ENCODE measurements around the gene ADAM11. TPM values are rescaled to one million over a fixed set of nuclear protein-coding genes. Genes with fewer than 3 reads are reported as not detected.
A peak's percentile ranks its signal among the peaks of the same experiment; 100 is the strongest.

Gene ADAM11
- total RNA-seq, 2 donors from 2014 or later = 0.31 to 0.53 TPM

- Mint-ChIP-seq H3K9me3 (no peaks in the 10 kb centered on the region), H3K27me3 (peaks cover 5 to 8% of the 10 kb centered on the region in 2 donors), H3K4me1 (ENCODE audit: low read depth in 2 of 2) (peaks cover 0 to under 1% of the 10 kb centered on the region in 2 donors), H3K4me3 (no peak overlapping the region), H3K27ac (no peak overlapping the region), H3K36me3 (no peaks in the 10 kb centered on the region)
- ATAC-seq (no peak), DNase-seq (ENCODE audit: low spot score) (no peak)
Observed at GRCh38 chr17:44763170-44763569, 4.4 kb downstream of the ADAM11 start.

- H3K4me3 Mint-ChIP-seq = no peak overlapping the region
- peaks cover 5% of the 10 kb centered on the region in 2 donors for H3K27me3 Mint-ChIP-seq
- no peaks in the 10 kb centered on the region for H3K36me3 Mint-ChIP-seq
- H3K27ac Mint-ChIP-seq = no peak overlapping the region
- ATAC-seq (no peak), DNase-seq (ENCODE audit: low spot score) (no peak)
- H3K9me3 Mint-ChIP-seq = no peaks in the 10 kb centered on the region
- no peaks in the 10 kb centered on the region for H3K4me1 Mint-ChIP-seq (ENCODE audit: low read depth in 2 of 2)
Observed at GRCh38 chr17:44765965-44766364, 7.2 kb downstream of the ADAM11 start.

DNA sequence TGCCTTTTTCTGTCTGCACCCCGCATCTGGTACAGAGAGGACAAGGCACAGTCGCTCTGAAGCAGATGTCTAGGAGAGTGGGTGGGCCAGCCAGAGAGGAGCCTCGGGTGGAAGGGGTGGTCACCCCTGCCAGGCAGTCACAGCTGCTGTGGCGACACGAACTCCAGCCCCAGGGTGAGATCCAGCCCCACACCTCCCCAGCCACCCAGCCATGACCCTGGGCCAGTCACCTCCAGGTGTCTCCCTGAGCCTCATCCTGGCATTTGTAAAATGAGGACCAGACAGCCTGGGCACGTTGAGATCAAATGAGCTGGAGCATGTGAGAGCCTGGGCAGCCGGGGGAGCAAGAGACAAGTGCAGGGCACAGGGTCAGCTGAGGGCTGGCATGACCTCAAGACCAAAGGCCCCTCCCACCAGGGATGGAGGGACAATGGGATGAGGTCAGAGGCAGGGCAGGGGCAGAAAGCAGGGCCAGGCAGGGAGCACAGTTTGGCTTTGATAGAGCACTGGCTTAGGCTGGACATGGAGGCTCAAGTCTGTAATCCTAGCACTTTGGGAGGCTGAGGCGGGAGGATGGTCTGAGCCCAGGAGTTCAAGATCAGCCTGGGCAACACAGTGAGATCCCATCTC is 7.7 kb downstream of the ADAM11 start:
- H3K4me1 Mint-ChIP-seq (ENCODE audit: low read depth in 2 of 2) = no peaks in the 10 kb centered on the region
- no peak for ATAC-seq
- no peaks in the 10 kb centered on the region for H3K27me3 Mint-ChIP-seq
- DNase-seq (ENCODE audit: low spot score) = no peak
- no peaks in the 10 kb centered on the region for H3K36me3 Mint-ChIP-seq
- H3K9me3 Mint-ChIP-seq = no peaks in the 10 kb centered on the region
- H3K4me3 Mint-ChIP-seq = no peak overlapping the region
- no peak overlapping the region for H3K27ac Mint-ChIP-seq

- Mint-ChIP-seq H3K27ac (no peak overlapping the region), H3K4me1 (ENCODE audit: low read depth in 2 of 2) (no peaks in the 10 kb centered on the region), H3K27me3 (no peaks in the 10 kb centered on the region), H3K36me3 (no peaks in the 10 kb centered on the region), H3K9me3 (no peaks in the 10 kb centered on the region), H3K4me3 (no peak overlapping the region)
- DNase-seq (ENCODE audit: low spot score) = no peak
- ATAC-seq = no peak
Observed at GRCh38 chr17:44767493-44767892, 8.7 kb downstream of the ADAM11 start.

DNA sequence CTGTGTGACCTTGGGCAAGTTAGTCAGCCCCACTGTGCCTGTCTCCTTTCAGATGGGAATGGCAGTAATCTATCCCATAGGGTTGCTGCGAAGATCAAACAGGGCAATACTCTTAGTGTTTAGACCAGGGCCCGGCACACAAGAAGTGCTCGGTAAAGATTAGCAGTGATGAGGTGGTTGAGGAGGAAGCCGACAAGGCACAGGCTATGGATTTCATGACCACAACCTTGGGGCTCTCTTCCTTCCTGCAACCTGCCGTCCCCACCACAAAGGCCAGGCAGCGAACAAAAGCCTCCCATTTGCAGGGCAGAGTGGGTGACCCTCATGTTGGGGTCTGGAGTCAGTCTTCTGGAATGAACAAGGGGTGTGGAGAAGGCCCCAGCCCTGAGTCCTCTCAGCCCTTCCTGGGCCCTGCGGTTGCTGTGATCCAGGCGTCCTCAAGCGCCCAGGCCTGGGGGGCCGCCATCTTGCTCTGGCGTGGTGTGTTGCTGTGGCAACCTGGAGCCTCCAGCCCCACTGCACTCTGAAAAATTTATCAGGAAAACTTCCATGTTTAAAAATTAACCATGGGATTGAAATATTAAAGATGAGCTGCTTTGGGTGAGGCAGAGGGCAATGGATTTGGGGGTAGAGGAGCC is 9.8 kb downstream of the ADAM11 start:
- Mint-ChIP-seq H3K27me3 (peaks cover 0 to 5% of the 10 kb centered on the region in 2 donors), H3K36me3 (no peaks in the 10 kb centered on the region), H3K4me3 (no peak overlapping the region), H3K27ac (no peak overlapping the region), H3K9me3 (no peaks in the 10 kb centered on the region), H3K4me1 (ENCODE audit: low read depth in 2 of 2) (no peaks in the 10 kb centered on the region)
- no peak for ATAC-seq
- DNase-seq (ENCODE audit: low spot score) = no peak

DNA sequence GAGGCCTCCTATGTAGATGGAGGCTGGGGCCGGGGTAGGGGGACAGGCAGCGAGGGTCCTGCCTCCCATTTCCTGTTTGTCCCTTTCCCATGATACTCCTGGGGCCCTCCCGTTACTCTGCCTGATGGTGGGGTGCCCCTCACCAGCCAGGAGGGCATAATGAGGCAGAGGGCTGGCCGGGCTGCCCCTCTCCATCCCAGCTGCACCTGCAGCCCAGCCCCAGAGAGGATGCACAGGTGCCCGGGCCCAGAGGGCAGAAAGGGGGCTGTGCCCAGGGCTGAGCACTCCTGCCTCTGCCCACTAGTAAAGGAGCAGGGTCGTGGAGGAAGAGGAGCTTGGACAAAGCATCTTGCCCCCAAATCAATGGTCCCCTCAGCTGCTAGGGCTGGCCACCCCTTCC is 10.4 kb downstream of the ADAM11 start:
- Mint-ChIP-seq H3K27ac (no peak overlapping the region), H3K36me3 (no peaks in the 10 kb centered on the region), H3K27me3 (peaks cover 0 to 5% of the 10 kb centered on the region in 2 donors), H3K4me1 (ENCODE audit: low read depth in 2 of 2) (no peaks in the 10 kb centered on the region), H3K4me3 (no peak overlapping the region), H3K9me3 (no peaks in the 10 kb centered on the region)
- ATAC-seq (no peak), DNase-seq (ENCODE audit: low spot score) (no peak)

DNA sequence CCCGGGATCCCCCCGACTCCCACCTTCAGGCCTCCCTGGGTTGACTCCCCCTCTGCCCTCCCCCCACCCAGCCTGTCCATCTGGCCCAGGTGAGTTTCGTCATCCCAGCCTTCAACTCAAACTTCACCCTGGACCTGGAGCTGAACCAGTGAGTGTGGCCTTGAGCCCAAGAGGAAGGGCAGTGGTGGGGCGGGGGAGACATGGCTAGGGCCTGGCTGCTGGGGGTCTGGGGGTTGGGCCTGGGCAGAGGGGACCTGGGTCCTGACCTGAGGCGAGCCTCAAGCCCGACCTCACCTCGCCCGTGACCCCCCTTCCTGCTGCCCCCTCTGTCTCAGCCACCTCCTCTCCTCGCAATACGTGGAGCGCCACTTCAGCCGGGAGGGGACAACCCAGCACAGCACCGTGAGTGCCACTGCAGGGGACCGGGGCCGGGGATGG is 10.9 kb downstream of the ADAM11 start:
- no peak for ATAC-seq
- Mint-ChIP-seq H3K27me3 (peaks cover 0 to 5% of the 10 kb centered on the region in 2 donors), H3K4me3 (no peak overlapping the region), H3K4me1 (ENCODE audit: low read depth in 2 of 2) (peaks cover 0 to under 1% of the 10 kb centered on the region in 2 donors), H3K36me3 (no peaks in the 10 kb centered on the region), H3K9me3 (no peaks in the 10 kb centered on the region), H3K27ac (no peak overlapping the region)
- DNase-seq (ENCODE audit: low spot score) = no peak

GRCh38 chr17:44770166-44770925 is 11.6 kb downstream of the ADAM11 start:
- H3K4me3 Mint-ChIP-seq = no peak overlapping the region
- no peak overlapping the region for H3K27ac Mint-ChIP-seq
- H3K9me3 Mint-ChIP-seq = no peaks in the 10 kb centered on the region
- no peak for DNase-seq (ENCODE audit: low spot score)
- peaks cover 3 to 5% of the 10 kb centered on the region in 2 donors for H3K4me1 Mint-ChIP-seq (ENCODE audit: low read depth in 2 of 2)
- no peaks in the 10 kb centered on the region for H3K36me3 Mint-ChIP-seq
- peaks cover 0 to 5% of the 10 kb centered on the region in 2 donors for H3K27me3 Mint-ChIP-seq
- ATAC-seq = no peak

DNA sequence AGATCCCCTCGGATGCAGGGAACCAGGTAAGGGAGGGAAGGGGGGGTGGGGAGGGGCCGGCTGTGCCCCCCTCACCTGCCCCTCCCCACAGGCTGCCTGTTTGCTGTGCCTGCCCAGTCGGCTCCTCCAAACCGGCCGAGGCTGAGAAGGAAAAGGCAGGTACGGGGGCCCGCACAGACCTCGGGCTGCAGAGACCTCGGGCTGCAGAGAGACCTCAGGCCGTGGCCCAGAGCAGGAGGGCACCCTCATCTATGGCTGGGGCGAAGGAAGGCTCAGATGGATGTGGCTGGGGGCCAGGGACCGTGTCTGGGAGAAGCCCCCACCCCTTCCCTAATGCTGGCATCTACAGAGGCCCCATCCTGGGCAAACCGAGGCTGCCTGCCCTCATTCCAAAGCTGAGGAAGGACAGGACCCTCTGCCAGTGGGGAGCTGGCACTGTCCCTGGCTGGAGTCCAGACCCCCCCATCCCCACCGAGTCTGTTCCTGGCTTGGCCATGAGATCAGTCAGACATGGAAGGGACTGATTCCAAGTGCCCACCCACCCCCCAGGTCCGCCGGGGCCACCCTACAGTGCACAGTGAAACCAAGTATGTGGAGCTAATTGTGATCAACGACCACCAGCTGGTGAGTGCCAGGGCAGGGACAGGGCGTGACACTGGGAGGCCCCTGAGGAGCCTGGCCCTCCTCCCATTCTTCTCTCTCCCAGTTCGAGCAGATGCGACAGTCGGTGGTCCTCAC is 13.7 kb downstream of the ADAM11 start:
- H3K36me3 Mint-ChIP-seq = no peaks in the 10 kb centered on the region
- H3K4me3 Mint-ChIP-seq = no peak overlapping the region
- no peaks in the 10 kb centered on the region for H3K9me3 Mint-ChIP-seq
- ATAC-seq (no peak), DNase-seq (ENCODE audit: low spot score) (no peak)
- H3K27ac Mint-ChIP-seq = no peak overlapping the region
- H3K4me1 Mint-ChIP-seq (ENCODE audit: low read depth in 2 of 2) = peaks cover 5 to 10% of the 10 kb centered on the region in 2 donors
- H3K27me3 Mint-ChIP-seq = peaks cover 0 to 8% of the 10 kb centered on the region in 2 donors

DNA sequence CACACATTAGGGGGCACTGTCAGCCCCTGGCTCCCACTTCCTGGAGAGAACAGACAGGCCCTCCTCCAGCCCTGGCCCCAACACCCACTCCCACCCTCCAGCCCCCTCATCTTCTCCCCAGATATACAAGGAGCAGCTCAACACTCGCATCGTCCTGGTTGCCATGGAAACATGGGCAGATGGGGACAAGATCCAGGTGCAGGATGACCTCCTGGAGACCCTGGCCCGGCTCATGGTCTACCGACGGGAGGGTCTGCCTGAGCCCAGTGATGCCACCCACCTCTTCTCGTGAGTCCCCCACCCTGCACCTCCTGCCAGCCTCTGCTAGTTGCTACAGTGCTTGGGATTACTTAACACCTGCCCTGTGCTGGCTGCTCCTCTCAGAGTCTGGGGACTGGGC is 14.4 kb downstream of the ADAM11 start:
- Mint-ChIP-seq H3K4me3 (no peak overlapping the region), H3K36me3 (no peaks in the 10 kb centered on the region), H3K27ac (no peak overlapping the region), H3K9me3 (no peaks in the 10 kb centered on the region), H3K27me3 (peaks cover 0 to 8% of the 10 kb centered on the region in 2 donors), H3K4me1 (ENCODE audit: low read depth in 2 of 2) (peaks cover 5 to 10% of the 10 kb centered on the region in 2 donors)
- ATAC-seq (no peak), DNase-seq (ENCODE audit: low spot score) (no peak)

GRCh38 chr17:44774271-44775135 is 15.7 kb downstream of the ADAM11 start:
- ATAC-seq (peak; percentile 51 to 60), DNase-seq (ENCODE audit: low spot score) (peak; percentile 86)
- Mint-ChIP-seq H3K36me3 (no peaks in the 10 kb centered on the region), H3K4me3 (peak overlapping the region; percentile 88), H3K4me1 (ENCODE audit: low read depth in 2 of 2) (peaks cover 5 to 17% of the 10 kb centered on the region in 2 donors), H3K27ac (no peak overlapping the region), H3K9me3 (no peaks in the 10 kb centered on the region), H3K27me3 (peaks cover 0 to 8% of the 10 kb centered on the region in 2 donors)

- H3K27me3 Mint-ChIP-seq = peaks cover 0 to 8% of the 10 kb centered on the region in 2 donors
- H3K27ac Mint-ChIP-seq = peak overlapping the region in 1 of 2 donors; percentile 39
- peak; percentile 98 for ATAC-seq
- H3K9me3 Mint-ChIP-seq = no peaks in the 10 kb centered on the region
- DNase-seq (ENCODE audit: low spot score) = no peak
- H3K4me1 Mint-ChIP-seq (ENCODE audit: low read depth in 2 of 2) = peaks cover 5 to 19% of the 10 kb centered on the region in 2 donors
- H3K4me3 Mint-ChIP-seq = peak overlapping the region; percentile 88
- no peaks in the 10 kb centered on the region for H3K36me3 Mint-ChIP-seq
Observed at GRCh38 chr17:44775136-44775837, 16.5 kb downstream of the ADAM11 start.
